ENCODE data around the gene MEF2D.

MEF2D gene

DNA sequence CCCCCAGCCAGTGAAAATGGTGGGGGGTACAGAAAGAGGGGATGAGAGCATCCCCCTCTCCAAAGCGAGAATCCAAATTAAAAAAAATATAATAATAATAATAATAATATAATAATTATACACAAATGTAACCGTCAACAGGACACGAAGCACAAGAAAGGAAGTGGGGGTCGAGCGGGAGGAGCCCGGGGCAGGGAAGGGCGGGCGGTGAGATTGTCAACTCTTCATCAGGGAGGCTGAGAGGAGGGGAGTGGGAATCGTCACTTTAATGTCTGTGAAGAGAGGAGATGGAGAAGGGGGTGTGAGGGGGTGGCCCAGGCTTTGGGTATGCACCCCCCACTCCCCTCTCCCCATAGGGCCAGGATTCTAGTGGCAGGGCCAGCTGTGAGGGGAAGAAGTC, 33.2 kb downstream of the MEF2D start:
- no peak for DNase-seq

- no peak for DNase-seq
Measured at GRCh38 chr1:156465747-156466365, 34.7 kb downstream of the MEF2D start.

GRCh38 chr1:156464825-156465452, 35.6 kb downstream of the MEF2D start:
- no peak for DNase-seq

- DNase-seq = no peak
Measured at GRCh38 chr1:156464335-156464734, 36.2 kb downstream of the MEF2D start.

DNA sequence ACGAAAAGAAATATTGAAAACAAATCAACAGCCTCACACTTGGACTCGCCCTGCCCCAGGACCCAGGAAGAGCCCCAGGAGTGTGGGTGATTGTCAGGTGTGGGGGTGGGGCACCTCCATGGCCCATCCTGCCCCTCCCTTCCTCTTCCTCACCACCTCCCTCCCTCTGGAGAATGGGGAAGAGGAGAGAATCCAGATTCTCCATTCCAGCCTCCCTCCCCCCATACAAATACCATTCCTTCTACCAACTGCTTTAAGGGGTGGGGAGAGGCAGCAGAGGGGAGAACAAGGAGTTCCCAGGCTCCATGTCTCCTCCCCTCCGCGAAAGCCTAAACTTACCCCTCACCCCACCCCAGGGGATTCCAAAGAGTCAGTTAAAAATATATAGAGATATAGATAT, 36.7 kb downstream of the MEF2D start:
- no peak for DNase-seq

GRCh38 chr1:156462954-156463795, 37.4 kb downstream of the MEF2D start:
- DNase-seq = no peak

DNA sequence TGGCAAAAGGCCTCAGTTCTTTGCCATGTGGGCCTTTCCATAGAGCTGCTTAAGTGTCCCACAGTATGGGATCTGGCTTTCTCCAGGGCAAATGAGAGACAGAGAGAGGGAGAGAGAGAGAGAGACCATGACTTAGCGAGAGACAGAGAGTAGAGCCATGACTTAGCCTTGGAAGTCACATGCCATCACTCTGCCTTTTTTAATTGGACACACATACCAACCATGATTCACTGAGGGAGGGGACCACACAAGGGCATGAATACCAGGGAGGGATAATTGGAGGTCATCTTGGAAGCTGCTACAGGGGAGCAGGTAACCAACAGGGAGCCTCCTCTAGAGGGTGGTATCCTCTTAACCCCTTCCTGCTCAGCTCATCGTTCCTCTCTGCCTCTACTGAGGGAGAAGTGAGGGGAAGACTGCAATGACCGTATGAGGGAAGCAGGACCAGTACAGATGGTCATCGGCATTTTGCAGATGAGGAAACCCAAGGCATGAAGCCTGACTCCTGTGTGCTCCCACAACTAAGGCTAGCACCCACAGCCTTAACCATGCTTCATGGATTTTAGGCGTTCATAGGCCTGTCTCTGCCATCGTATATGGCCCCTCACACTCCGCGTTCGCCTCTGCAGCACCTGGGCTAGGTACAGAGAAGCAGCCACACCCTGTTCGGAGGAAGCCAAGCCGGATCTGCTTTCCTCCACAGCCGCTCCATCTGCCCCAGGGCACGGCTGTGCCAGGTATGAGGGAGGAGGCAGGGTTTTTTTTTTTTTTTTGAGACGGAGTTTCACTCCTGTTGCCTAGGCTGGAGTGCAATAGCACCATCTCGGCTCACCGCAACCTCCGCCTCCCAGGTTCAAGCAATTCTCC, 38.6 kb downstream of the MEF2D start:
- DNase-seq = no peak

GRCh38 chr1:156461109-156461508, 39.5 kb downstream of the MEF2D start:
- DNase-seq = no peak

GRCh38 chr1:156460525-156460924, 40.0 kb downstream of the MEF2D start:
- no peak for DNase-seq

DNA sequence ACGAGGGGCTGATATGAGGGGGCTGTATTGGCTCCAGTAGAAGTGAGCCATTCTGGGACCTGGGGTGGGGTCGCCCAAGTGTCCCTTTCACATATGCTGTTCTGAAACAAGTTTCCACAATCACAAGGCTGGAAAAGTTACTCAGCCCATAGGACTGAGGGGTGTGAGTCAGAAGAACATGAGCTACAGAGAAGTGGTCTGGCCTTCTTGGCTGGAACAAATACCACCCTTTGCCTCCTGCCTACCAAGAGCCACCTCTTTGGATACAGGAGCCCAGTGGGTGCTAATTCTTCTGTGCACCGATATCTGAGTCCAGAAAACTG, 42.4 kb downstream of the MEF2D start:
- DNase-seq = no peak

- peak; percentile 98 for DNase-seq
Measured at GRCh38 chr1:156456625-156457465, 43.7 kb downstream of the MEF2D start.

DNA sequence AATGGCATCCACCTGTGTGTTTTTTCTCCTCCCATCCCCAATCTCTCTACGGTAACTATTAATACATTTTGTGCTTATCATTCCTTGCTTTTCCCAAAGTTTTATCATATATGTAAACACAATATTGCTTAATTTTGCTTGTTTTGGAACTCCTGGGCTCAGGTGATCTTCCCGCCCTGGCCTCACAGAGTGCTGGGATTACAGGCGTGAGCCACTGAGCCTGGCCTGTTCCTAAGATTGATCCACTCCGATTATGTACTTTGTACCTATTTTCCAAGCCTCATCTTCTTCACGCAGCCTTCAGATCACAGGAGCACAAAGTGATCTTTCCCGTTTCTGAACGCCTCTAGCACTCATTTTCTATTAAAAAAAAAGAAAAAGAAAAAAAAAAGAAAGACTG, 45.2 kb downstream of the MEF2D start:
- no peak for DNase-seq

- DNase-seq = no peak
Measured at GRCh38 chr1:156452907-156453306, 47.7 kb downstream of the MEF2D start.

DNA sequence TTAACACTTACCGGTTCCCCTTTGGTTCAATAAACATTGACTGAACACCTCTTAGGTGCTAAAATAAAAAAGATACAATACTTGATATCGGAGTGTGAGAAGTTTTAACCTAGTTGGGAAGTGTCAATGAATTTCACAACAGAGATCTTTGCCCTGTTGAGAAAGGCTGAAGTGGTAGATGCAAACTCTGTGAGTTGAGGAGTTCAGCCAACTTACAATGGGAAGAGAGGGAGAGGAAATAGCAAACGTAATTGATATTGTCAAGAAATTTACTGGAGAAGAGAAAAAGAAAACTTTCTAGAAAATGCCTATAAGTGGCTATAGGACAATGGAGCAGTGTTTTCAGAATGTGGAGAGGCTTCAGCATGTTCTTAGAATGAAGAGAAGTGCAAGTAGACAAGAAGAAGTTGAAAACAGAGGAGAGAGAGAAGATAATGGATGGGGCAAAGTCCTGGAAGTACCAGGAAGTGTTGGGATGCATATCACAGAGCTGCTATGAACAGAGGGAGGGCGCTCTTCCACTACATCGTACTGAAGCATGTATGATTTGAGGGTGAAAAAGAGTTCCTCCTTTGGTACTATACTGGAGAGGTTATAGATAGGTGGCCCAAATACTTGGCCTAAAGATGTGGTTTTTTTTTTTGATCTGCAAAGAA, 48.9 kb downstream of the MEF2D start:
- DNase-seq = no peak

- DNase-seq = no peak
Measured at GRCh38 chr1:156448134-156448967, 52.2 kb downstream of the MEF2D start.

GRCh38 chr1:156445789-156446263, 54.7 kb downstream of the MEF2D start:
- peak; percentile 83 for DNase-seq

DNA sequence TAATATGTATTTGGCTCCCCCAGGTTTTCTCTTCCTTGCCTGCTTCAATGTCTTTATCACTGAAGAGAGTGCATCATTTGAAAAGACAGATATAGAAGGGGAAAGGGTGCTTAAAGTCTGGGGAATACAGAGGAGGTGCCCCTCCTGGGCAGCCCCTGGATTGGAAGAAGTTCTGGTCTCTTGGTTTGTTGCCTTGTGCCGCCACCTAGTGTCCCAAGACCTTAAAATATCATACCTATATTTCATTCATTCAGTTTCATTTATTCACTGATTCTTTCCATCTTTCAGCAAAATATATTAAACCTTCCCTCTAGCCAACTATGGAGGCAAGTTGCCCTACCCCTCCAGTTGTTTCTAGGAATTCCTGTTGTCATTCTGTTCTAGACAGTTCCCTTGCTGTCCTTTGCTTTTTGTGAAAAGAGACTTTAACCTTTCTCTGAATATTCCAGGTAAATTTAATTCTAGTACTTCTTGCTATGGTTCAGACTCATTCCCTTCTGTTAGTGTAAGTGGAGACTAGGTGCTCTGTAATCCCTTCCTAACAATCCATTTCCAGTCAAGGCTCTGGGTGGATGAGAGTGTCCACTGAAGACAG, 56.1 kb downstream of the MEF2D start:
- DNase-seq = peak; percentile 47

DNA sequence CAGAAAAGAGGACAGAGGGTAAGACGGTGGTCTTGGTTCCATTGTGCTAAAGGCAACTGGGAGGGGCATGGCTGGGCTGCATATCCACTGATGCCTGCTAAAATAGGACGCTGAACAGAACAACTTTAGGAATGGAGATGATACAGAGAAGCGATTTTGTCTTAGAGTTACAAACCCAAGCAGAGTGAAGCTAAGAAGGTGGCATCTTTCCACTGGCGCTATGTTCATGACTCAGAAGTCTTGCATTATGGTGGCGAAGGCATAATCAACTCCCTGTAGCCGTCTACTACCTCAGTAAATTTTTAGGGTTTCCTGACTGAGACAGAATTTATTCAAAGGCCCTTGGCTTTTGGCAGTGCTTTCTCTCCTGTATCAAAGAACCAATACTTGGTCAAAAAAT, 57.3 kb downstream of the MEF2D start:
- DNase-seq = no peak

GRCh38 chr1:156440654-156441437, 59.7 kb downstream of the MEF2D start:
- no peak for DNase-seq

Data from CD4-positive, alpha-beta T cell treated with Interleukin-21 for 1 hour (primary cell).